Suprapubic skin (tissue), 3 donors: ENCODE measurements around the gene RAB40A.

ENCODE experiments used
- CTCF ChIP-seq, 2 donors: fragments of 200-600 bp in 1 of 2; fragments of 450-650 bp in 1 of 2; sonication (generic) in 1 of 2; IDR thresholded peaks; one replicate each; pipeline ENCODE4 v1.5.1; 2016 to 2019; ENCODE audit warnings: antibody characterized with exemption in 2 of 2, mild to moderate bottlenecking in 1 of 2, moderate library complexity in 1 of 2
- POLR2A ChIP-seq, 2 donors: fragments of 450-650 bp; IDR thresholded peaks; one replicate each; pipeline ENCODE4 v1.6.1; 2017; ENCODE audit warnings: antibody characterized with exemption in 2 of 2, mild to moderate bottlenecking in 2 of 2, moderate library complexity in 2 of 2

GRCh38 chrX:103538728-103539127 lies 19.4 kb upstream of the RAB40A start:
- TF ChIP-seq CTCF (IDR thresholded peaks at IDR 0.05) (no peak), POLR2A (IDR thresholded peaks at IDR 0.05) (no peak)
